ENCODE measurements around the gene C4BPB. TPM values are rescaled to one million over a fixed set of nuclear protein-coding genes. Genes with fewer than 3 reads are reported as not detected.

The C4BPB gene
- total RNA-seq: not detected in 2 replicates

DNA sequence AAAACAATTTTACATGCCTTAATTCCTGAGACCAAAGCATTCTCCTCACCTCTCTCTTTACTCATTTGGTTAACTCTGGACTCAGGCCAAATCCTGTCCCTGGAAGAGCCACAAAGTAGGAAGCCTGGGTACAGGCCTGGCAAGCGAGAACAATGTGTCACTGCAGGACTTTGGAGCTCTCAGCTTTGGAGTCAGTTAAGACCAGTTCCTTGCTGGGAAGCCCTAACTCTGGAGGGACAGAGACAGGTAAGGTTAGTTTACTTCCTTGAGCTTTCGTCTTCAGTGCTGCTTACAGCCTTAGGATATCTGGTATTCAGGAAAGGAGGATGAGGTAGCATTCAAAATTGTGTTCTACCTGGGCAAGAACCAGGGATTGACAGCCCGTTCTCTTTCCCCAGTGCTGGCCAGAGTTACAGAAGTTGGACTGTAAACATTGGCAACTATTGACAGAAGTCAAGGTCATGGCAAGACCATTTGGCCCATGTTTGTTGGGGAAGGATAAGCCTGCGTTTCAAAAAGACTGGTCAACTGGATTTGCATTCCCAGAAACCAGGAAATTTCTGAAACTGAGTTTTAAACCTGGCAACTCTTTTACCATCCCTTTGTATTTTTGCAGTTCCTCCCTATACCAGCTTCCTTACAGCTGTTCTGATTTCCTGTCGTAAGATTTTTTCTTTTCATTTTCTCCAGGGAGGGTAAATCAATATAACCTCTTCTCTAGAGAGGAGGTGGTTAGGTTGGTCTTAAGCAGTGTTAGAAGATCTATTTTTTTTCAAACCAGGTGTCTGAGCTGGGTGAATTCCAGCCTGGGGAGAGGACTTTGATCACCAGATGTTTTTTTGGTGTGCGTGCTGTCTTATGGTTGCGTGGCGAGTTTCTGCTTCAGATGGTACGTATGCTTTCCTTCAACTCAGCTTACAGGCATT, at the start of gene C4BPB:
Gene C4BPB (plus strand): TSS at position 160 of the 926 bp plus-strand sequence. CDS start 672 bp downstream, at position 832.

DNA sequence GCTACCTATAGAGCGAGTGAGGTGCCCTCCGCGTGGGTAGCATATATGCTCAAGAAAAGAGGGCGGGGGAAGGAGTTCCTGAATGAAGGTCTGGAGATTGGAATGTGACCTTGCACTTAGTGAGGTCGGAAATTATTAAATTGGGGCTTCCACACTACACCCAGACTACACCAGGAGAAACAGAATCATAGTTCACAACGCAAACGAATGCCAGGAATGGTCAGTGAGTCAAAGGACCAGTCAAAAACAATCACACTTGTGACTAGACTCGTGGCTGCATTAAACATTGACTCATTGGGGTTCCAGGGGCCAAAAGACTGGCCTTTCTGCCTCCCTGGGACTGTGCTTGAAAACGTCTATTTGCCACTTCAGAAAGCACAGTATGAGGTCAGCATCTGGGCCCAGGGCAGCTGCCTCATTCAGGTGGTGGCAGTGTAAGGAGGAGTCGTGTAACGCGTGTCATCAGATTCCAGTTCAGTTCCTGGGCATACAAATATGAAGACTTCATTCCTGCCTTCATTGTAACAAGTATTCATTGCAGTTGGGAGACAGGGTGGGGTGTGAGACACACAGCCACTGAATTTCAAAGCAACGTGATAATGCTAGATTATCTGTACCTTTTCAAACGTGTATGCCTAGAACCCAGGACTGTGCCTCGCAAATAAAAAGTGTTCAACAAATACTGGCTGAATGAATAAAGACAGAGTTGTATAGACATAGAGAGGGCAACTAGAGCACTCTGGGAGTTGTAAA, 37.3 kb upstream of the C4BPB start, which contains the start of gene YOD1:
Gene YOD1 (minus strand): TSS at position 18 of the 753 bp plus-strand sequence. CDS start 178 bp downstream, outside the sequence.

DNA sequence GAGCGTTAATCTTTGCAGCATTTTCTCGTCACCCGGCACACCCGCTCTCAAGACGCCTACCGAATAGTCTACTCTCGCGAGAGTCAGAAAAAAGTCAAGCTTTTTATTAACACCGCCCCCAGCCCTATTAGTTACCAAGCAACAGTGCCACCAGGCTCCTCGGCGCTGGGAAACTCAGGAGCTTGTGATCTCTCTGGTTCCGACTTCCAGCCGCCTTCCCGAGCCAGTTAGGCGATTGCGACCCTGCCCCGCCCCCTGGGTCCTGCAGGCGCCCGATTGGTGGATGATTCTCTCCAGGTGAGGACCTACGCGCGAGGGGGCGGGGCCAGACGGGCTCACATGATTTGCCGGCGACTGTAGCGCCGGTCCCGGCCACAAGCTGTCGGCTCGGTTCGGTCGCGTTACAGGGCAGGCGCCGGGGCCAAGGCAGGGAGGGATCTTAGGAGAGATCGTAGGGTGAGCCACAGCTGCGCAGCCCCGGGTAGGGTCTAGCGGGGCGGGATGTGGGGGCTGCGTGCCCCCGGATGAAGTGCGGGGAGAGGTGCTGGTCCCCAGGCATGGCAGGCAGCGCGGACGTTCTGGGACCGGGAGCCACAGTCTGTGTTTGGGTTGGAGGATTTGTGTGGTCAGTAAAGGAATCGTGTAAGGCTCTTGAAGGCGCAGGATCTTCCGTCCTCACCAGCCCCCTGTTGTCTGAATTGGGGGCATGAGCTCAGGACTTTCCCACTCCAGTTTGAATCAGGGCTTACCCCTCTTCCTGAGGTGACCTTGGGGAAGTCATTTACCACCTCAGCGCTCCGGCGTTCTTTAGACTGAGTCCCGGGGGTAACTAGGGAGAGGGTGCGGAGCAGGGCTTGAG, 35.5 kb upstream of the C4BPB start, which contains the start of gene PFKFB2:
Gene PFKFB2 (plus strand): TSS at position 365 of the 859 bp plus-strand sequence. CDS start 1,443 bp downstream, outside the sequence.

GRCh38 chr1:207103892-207104373, 15.3 kb downstream of the C4BPB start, which contains the start of gene C4BPA:
TSS of gene C4BPA (plus strand) at chr1:207104233. CDS start at chr1:207113026, 8,793 bp downstream.

Other genes starting within 250 kb of the C4BPB start
- not detected in 2 replicates for gene IL20, start 223.2 kb upstream of the C4BPB start, total RNA-seq
- gene IL24, start 191.4 kb upstream of the C4BPB start, total RNA-seq: not detected in 2 replicates
- gene FCMR, start 166.9 kb upstream of the C4BPB start, total RNA-seq: not detected in 2 replicates
- not detected in 2 replicates for gene PIGR, start 142.4 kb upstream of the C4BPB start, total RNA-seq
- gene FCAMR, start 118.4 kb upstream of the C4BPB start, total RNA-seq: not detected in 2 replicates
- under 0.01 TPM in 1 of 2 replicates, not detected in the other for gene C1orf116, start 56.1 kb upstream of the C4BPB start, total RNA-seq
- gene YOD1, start 37.7 kb upstream of the C4BPB start, total RNA-seq: 4.4 and 6.4 TPM in 2 replicates
- 0.49 and 0.82 TPM in 2 replicates for gene PFKFB2, start 35.6 kb upstream of the C4BPB start, total RNA-seq
- not detected in 2 replicates for gene C4BPA, start 15.4 kb downstream of the C4BPB start, total RNA-seq
- gene CD55, start 232.8 kb downstream of the C4BPB start, total RNA-seq: 56.0 and 108 TPM in 2 replicates